KMS-11 (cell line): ENCODE measurements around the gene SPAG6.

Experiments
- H2AFZ ChIP-seq: fragments of 200-600 bp; sonication (generic); 2 replicates; pipeline ENCODE4 v1.6.1; 2016; ENCODE audit warnings: antibody characterized with exemption, mixed run types, low read depth
- H3K27ac ChIP-seq: fragments of 200-600 bp; sonication (generic); 2 replicates; pipeline ENCODE4 v1.6.1; 2016; ENCODE audit warnings: mild to moderate bottlenecking, mixed run types
- H3K27me3 ChIP-seq: fragments of 200-600 bp; sonication (generic); 2 replicates; pipeline ENCODE4 v1.6.1; 2017; ENCODE audit warnings: mild to moderate bottlenecking, low read depth, mixed run types, moderate library complexity; ENCODE audit not compliant: insufficient read depth
- H3K36me3 ChIP-seq: fragments of 200-600 bp; sonication (generic); 2 replicates; pipeline ENCODE4 v1.6.1; 2017; ENCODE audit warnings: mild to moderate bottlenecking, mixed run types; ENCODE audit not compliant: insufficient read depth
- H3K4me1 ChIP-seq: fragments of 200-600 bp; sonication (generic); 2 replicates; pipeline ENCODE4 v1.6.1; 2016; ENCODE audit warnings: mild to moderate bottlenecking, low read depth, mixed run types; ENCODE audit not compliant: poor library complexity, severe bottlenecking
- H3K4me2 ChIP-seq: fragments of 200-600 bp; sonication (generic); 2 replicates; pipeline ENCODE4 v1.7.0; 2016; ENCODE audit warnings: mild to moderate bottlenecking, mixed run types
- H3K4me3 ChIP-seq: fragments of 200-600 bp; sonication (generic); IDR thresholded peaks from 2 replicates; pipeline ENCODE4 v1.6.1; 2017; ENCODE audit warnings: low read depth, low read length, mixed read lengths; ENCODE audit not compliant: insufficient read depth
- H3K79me2 ChIP-seq: fragments of 200-600 bp; sonication (generic); 2 replicates; pipeline ENCODE4 v1.6.1; 2016; ENCODE audit warnings: low read depth, mixed run types; ENCODE audit not compliant: insufficient read depth
- H3K9ac ChIP-seq: fragments of 200-600 bp; sonication (generic); 2 replicates; pipeline ENCODE4 v1.6.1; 2016; ENCODE audit warnings: mild to moderate bottlenecking, mixed run types
- H4K20me1 ChIP-seq: fragments of 200-600 bp; sonication (generic); 2 replicates; pipeline ENCODE4 v1.6.1; 2016; ENCODE audit warnings: mild to moderate bottlenecking, mixed run types; ENCODE audit not compliant: insufficient read depth
- CTCF ChIP-seq: fragments of 200-600 bp; sonication (generic); conservative IDR thresholded peaks from 2 replicates; pipeline ENCODE4 v1.6.1; 2017; ENCODE audit warnings: low read depth, mild to moderate bottlenecking, antibody characterized with exemption, low read length, moderate library complexity, mixed read lengths

SPAG6 gene

GRCh38 chr10:22341926-22342196, 3.4 kb upstream of the SPAG6 start:
- H3K4me3 ChIP-seq = no peak overlapping the region
- H3K4me1 ChIP-seq = peaks cover 35% of the 10 kb centered on the region
- H3K27me3 ChIP-seq = no peaks in the 10 kb centered on the region
- H2AFZ ChIP-seq = no peak overlapping the region
- H3K79me2 ChIP-seq = peaks cover 55% of the 10 kb centered on the region
- peak overlapping the region; percentile 84 for H3K4me2 ChIP-seq
- no peaks in the 10 kb centered on the region for H4K20me1 ChIP-seq
- H3K27ac ChIP-seq = peak overlapping the region; percentile 92
- TF ChIP-seq CTCF = no peak
- peak overlapping the region; percentile 95 for H3K9ac ChIP-seq
- no peaks in the 10 kb centered on the region for H3K36me3 ChIP-seq

DNA sequence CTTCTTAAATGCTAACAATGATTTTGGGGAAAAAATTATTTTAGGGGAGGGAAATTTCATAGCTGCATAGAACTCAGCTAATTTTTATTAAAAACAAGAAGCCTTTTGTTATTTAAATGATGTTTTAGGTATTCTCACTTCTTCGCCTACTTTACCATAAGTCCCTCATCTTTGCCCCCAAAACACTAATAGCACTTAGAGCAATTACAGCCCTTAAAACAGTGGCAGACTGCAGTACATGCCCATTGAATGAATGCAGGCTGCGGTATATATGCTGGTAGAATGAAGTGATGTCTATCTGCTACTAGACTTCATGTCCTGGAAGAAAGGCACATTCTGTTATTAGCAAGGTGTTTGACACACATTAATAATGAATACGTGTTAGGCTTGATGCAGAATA, 2.9 kb upstream of the SPAG6 start:
- Histone ChIP-seq H3K27ac (peak overlapping the region; percentile 92), H3K9ac (peak overlapping the region; percentile 95), H3K4me2 (peak overlapping the region; percentile 84), H3K4me1 (peaks cover 31% of the 10 kb centered on the region), H3K4me3 (no peak overlapping the region), H3K79me2 (peaks cover 50% of the 10 kb centered on the region), H3K36me3 (no peaks in the 10 kb centered on the region), H3K27me3 (no peaks in the 10 kb centered on the region), H4K20me1 (no peaks in the 10 kb centered on the region), H2AFZ (no peak overlapping the region)
- no peak for TF ChIP-seq CTCF

GRCh38 chr10:22343731-22344130, 1.6 kb upstream of the SPAG6 start:
- no peak for TF ChIP-seq CTCF
- no peaks in the 10 kb centered on the region for H4K20me1 ChIP-seq
- no peaks in the 10 kb centered on the region for H3K27me3 ChIP-seq
- peak overlapping the region; percentile 92 for H3K27ac ChIP-seq
- H3K36me3 ChIP-seq = no peaks in the 10 kb centered on the region
- peaks cover 30% of the 10 kb centered on the region for H3K4me1 ChIP-seq
- peak overlapping the region; percentile 95 for H3K9ac ChIP-seq
- no peak overlapping the region for H3K4me3 ChIP-seq
- peaks cover 42% of the 10 kb centered on the region for H3K79me2 ChIP-seq
- H2AFZ ChIP-seq = no peak overlapping the region
- peak overlapping the region; percentile 84 for H3K4me2 ChIP-seq

DNA sequence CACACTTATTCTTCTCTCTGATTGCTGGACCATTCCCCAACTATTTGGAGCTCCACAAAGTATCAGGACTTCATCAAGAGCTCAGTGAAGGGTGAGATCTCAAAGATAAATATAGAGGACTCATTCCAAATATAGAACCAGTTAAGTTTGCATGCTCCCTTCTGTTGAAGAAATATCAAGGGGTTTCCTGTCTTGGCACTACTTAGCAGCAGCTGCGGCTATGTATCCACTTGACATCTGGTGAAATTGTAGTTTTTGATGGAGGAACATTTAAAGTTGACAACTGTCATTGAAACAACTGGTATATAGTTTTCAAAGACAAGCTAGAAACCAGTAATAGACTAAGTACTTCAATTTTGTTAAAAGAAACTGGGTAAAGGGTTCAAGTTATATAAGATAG, 1.0 kb upstream of the SPAG6 start:
- Histone ChIP-seq H3K9ac (peak overlapping the region; percentile 95; the same call in 1 of the 2 replicates), H3K4me3 (no peak overlapping the region)

More for the DNA sequence above, 1.0 kb upstream of the SPAG6 start:
- no peak overlapping the region for H2AFZ ChIP-seq
- peaks cover 25% of the 10 kb centered on the region for H3K4me1 ChIP-seq
- TF ChIP-seq CTCF = no peak
- H3K27ac ChIP-seq = peak overlapping the region; percentile 92
- H3K79me2 ChIP-seq = peaks cover 37% of the 10 kb centered on the region
- no peaks in the 10 kb centered on the region for H3K27me3 ChIP-seq
- peak overlapping the region; percentile 84 for H3K4me2 ChIP-seq
- no peaks in the 10 kb centered on the region for H3K36me3 ChIP-seq
- H4K20me1 ChIP-seq = no peaks in the 10 kb centered on the region
